HG03095 (cell line): ENCODE results near the gene NR6A1.

Experiments used
- ATAC-seq: cut with Tn5 transposase; IDR thresholded peaks from one replicate; pipeline ENCODE4 v1.9.1; 2021; ENCODE audit warnings: moderate library complexity; ENCODE audit not compliant: unreplicated experiment

The NR6A1 gene

GRCh38 chr9:124695280-124695890 lies 75.7 kb downstream of the NR6A1 start:
- ATAC-seq, result no peak

- no peak for ATAC-seq
Observed at GRCh38 chr9:124694414-124695279, 76.5 kb downstream of the NR6A1 start.

GRCh38 chr9:124693403-124693802 lies 77.7 kb downstream of the NR6A1 start:
- ATAC-seq, result no peak

- ATAC-seq, result no peak
Observed at GRCh38 chr9:124688238-124688904, 82.7 kb downstream of the NR6A1 start.

- ATAC-seq, result no peak
Observed at GRCh38 chr9:124686918-124687317, 84.2 kb downstream of the NR6A1 start.

- ATAC-seq, result no peak
Observed at GRCh38 chr9:124685217-124685616, 85.9 kb downstream of the NR6A1 start.

GRCh38 chr9:124684169-124684568 lies 86.9 kb downstream of the NR6A1 start:
- ATAC-seq, result no peak

- ATAC-seq, result no peak
Observed at GRCh38 chr9:124683043-124683442, 88.1 kb downstream of the NR6A1 start.

- ATAC-seq, result no peak
Observed at GRCh38 chr9:124680714-124681390, 90.3 kb downstream of the NR6A1 start.

- ATAC-seq, result no peak
Observed at GRCh38 chr9:124680049-124680448, 91.1 kb downstream of the NR6A1 start.

GRCh38 chr9:124676159-124676551 lies 95.0 kb downstream of the NR6A1 start:
- no peak for ATAC-seq

GRCh38 chr9:124675261-124676158 lies 95.6 kb downstream of the NR6A1 start:
- ATAC-seq, result no peak

GRCh38 chr9:124674651-124675050 lies 96.5 kb downstream of the NR6A1 start:
- no peak for ATAC-seq

- no peak for ATAC-seq
Observed at GRCh38 chr9:124673063-124673462, 98.0 kb downstream of the NR6A1 start.

GRCh38 chr9:124671861-124672260 lies 99.2 kb downstream of the NR6A1 start:
- no peak for ATAC-seq

GRCh38 chr9:124666642-124667041 lies 104.5 kb downstream of the NR6A1 start:
- ATAC-seq, result no peak

GRCh38 chr9:124665391-124666058 lies 105.6 kb downstream of the NR6A1 start:
- no peak for ATAC-seq

GRCh38 chr9:124664143-124664542 lies 107.0 kb downstream of the NR6A1 start:
- ATAC-seq, result no peak

- no peak for ATAC-seq
Observed at GRCh38 chr9:124663046-124663961, 107.8 kb downstream of the NR6A1 start.
